C4-2B (cell line): ENCODE results near the gene RPL14.

Experiments
- CTCF ChIP-seq: fragments of 450-650 bp; conservative IDR thresholded peaks from 2 replicates; pipeline ENCODE4 v1.5.1; 2017; ENCODE audit warnings: mild to moderate bottlenecking
- ZFX ChIP-seq: fragments of 450-650 bp; IDR thresholded peaks from 2 replicates; pipeline ENCODE4 v1.6.1; 2017

- TF ChIP-seq CTCF (no peak), ZFX (no peak)
These were observed 4.6 kb upstream of the RPL14 start for GRCh38 chr3:40452562-40452875.
